Nephron progenitor cell (in vitro differentiated cells): Measurements from ENCODE around the gene SERPINE1.
"Not testable (repeated sequence)": the region's sequence is repeated elsewhere in the genome, so short reads cannot be mapped to it uniquely, and the experiment has no call there.

ENCODE experiments used
- DNase-seq: peaks from one replicate; pipeline ENCODE4 v3.0.0; 2021
- H3K27ac Mint-ChIP-seq: 2 replicates; pipeline ENCODE4 v1.8.0; 2021; ENCODE audit warnings: mild to moderate bottlenecking, moderate library complexity, mixed read lengths
- H3K27me3 Mint-ChIP-seq: 2 replicates; pipeline ENCODE4 v1.8.0; 2021; ENCODE audit warnings: mild to moderate bottlenecking, low read depth, mixed read lengths; ENCODE audit not compliant: poor library complexity
- H3K36me3 Mint-ChIP-seq: 2 replicates; pipeline ENCODE4 v1.8.0; 2021; ENCODE audit warnings: low read depth, mixed read lengths
- H3K4me1 Mint-ChIP-seq: 2 replicates; pipeline ENCODE4 v1.8.0; 2021; ENCODE audit warnings: mixed read lengths
- H3K4me3 Mint-ChIP-seq: 2 replicates; pipeline ENCODE4 v1.8.0; 2021; ENCODE audit warnings: mild to moderate bottlenecking, moderate library complexity, mixed read lengths
- H3K9me3 Mint-ChIP-seq: 2 replicates; pipeline ENCODE4 v1.8.0; 2021; ENCODE audit warnings: mild to moderate bottlenecking, moderate library complexity, mixed read lengths
- CTCF ChIP-seq: fragments of 200-600 bp; sonication (generic); IDR thresholded peaks from 2 replicates; pipeline ENCODE4 v1.5.0; 2021; ENCODE audit warnings: antibody characterized with exemption

SERPINE1 gene

GRCh38 chr7:101120315-101120714, 6.6 kb upstream of the SERPINE1 start:
- Mint-ChIP-seq H3K4me3 (no peak overlapping the region), H3K27ac (peak overlapping the region; percentile 69), H3K36me3 (no peaks in the 10 kb centered on the region), H3K27me3 (peaks cover 12% of the 10 kb centered on the region), H3K4me1 (peaks cover 35% of the 10 kb centered on the region), H3K9me3 (no peaks in the 10 kb centered on the region)
- no peak for TF ChIP-seq CTCF
- DNase-seq = no peak

- not testable (repeated sequence) for H3K4me3 Mint-ChIP-seq, H3K27ac Mint-ChIP-seq, H3K36me3 Mint-ChIP-seq, H3K9me3 Mint-ChIP-seq, DNase-seq
- peaks cover 13% of the 10 kb centered on the region for H3K27me3 Mint-ChIP-seq
- H3K4me1 Mint-ChIP-seq = peaks cover 44% of the 10 kb centered on the region
Measured at GRCh38 chr7:101121631-101121990, 5.3 kb upstream of the SERPINE1 start.

- H3K4me1 Mint-ChIP-seq = peaks cover 50% of the 10 kb centered on the region
- peak; percentile 30 for DNase-seq
- H3K36me3 Mint-ChIP-seq = no peaks in the 10 kb centered on the region
- H3K27ac Mint-ChIP-seq = peak overlapping the region; percentile 80
- peaks cover 4% of the 10 kb centered on the region for H3K9me3 Mint-ChIP-seq
- no peak for TF ChIP-seq CTCF
- peak overlapping the region; percentile 15 for H3K4me3 Mint-ChIP-seq
- H3K27me3 Mint-ChIP-seq = peaks cover 14% of the 10 kb centered on the region
Measured at GRCh38 chr7:101121991-101122932, 4.6 kb upstream of the SERPINE1 start.

GRCh38 chr7:101122933-101123702, 3.8 kb upstream of the SERPINE1 start:
- TF ChIP-seq CTCF = no peak
- Mint-ChIP-seq H3K4me3 (no peak overlapping the region), H3K9me3 (peaks cover 4% of the 10 kb centered on the region), H3K4me1 (peaks cover 58% of the 10 kb centered on the region), H3K27ac (no peak overlapping the region), H3K27me3 (peaks cover 19% of the 10 kb centered on the region), H3K36me3 (no peaks in the 10 kb centered on the region)
- no peak for DNase-seq

- no peak overlapping the region for H3K27ac Mint-ChIP-seq
- H3K4me1 Mint-ChIP-seq = peaks cover 58% of the 10 kb centered on the region
Measured at GRCh38 chr7:101123703-101124068, 3.2 kb upstream of the SERPINE1 start.

More at GRCh38 chr7:101123703-101124068, 3.2 kb upstream of the SERPINE1 start:
- Mint-ChIP-seq H3K4me3 (no peak overlapping the region), H3K27me3 (peaks cover 23% of the 10 kb centered on the region), H3K9me3 (peaks cover 4% of the 10 kb centered on the region), H3K36me3 (no peaks in the 10 kb centered on the region)
- no peak for TF ChIP-seq CTCF
- DNase-seq = no peak
